Tibial nerve (tissue), 4 donors: Measurements from ENCODE around the gene GRIFIN.

Experiments used
- EP300 ChIP-seq, 2 donors: sonication (generic); formaldehyde crosslinking; IDR thresholded peaks; one replicate each; pipeline ENCODE4 v1.6.1; 2017; ENCODE audit warnings: antibody characterized with exemption in 2 of 2, mild to moderate bottlenecking in 1 of 2
- POLR2A ChIP-seq, 2 donors: fragments of 450-650 bp; IDR thresholded peaks; one replicate each; pipeline ENCODE4 v1.6.1; 2017; ENCODE audit warnings: antibody characterized with exemption in 2 of 2, mild to moderate bottlenecking in 2 of 2, moderate library complexity in 2 of 2
- TF ChIP-seq, protein P1 (sequence below), 5 experiments: fragments of 200-600 bp in 3 of 5; fragments of 450-650 bp in 2 of 5; sonication (generic) in 3 of 5; IDR thresholded peaks; one replicate each; pipeline ENCODE4 v1.5.1; 2016 to 2019; ENCODE audit warnings: antibody characterized with exemption in 5 of 5, mild to moderate bottlenecking in 3 of 5, moderate library complexity in 2 of 5

DNA sequence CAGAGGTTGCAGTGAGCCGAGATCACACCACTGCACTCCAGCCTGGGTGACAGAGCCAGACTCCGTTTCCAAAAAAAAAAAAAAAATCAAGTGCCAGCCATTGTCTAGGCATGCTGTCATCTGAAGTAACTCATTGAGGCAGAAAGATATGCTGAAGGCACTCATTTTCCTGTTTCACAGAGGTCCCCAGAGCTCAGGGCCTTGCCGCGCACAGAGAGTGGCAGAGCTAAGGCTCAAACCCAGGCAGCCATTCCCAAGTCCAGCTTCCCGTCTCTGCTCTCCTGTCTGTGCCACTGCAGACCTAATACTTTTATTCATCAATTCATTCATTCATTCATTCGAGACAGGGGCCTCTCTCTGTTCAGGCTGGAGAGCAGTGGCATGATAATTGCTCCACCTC, 3.5 kb downstream of the GRIFIN start:
- TF ChIP-seq, protein P1, sequence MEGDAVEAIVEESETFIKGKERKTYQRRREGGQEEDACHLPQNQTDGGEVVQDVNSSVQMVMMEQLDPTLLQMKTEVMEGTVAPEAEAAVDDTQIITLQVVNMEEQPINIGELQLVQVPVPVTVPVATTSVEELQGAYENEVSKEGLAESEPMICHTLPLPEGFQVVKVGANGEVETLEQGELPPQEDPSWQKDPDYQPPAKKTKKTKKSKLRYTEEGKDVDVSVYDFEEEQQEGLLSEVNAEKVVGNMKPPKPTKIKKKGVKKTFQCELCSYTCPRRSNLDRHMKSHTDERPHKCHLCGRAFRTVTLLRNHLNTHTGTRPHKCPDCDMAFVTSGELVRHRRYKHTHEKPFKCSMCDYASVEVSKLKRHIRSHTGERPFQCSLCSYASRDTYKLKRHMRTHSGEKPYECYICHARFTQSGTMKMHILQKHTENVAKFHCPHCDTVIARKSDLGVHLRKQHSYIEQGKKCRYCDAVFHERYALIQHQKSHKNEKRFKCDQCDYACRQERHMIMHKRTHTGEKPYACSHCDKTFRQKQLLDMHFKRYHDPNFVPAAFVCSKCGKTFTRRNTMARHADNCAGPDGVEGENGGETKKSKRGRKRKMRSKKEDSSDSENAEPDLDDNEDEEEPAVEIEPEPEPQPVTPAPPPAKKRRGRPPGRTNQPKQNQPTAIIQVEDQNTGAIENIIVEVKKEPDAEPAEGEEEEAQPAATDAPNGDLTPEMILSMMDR (IDR thresholded peaks at IDR 0.05), result no peak
- no peak for TF ChIP-seq EP300 (IDR thresholded peaks at IDR 0.05)
- no peak for TF ChIP-seq POLR2A (IDR thresholded peaks at IDR 0.05)
